Measurements from ENCODE around the gene EPHA6. TPM values are rescaled to one million over a fixed set of nuclear protein-coding genes. Genes with fewer than 3 reads are reported as not detected.

Gene EPHA6
- total RNA-seq, 1 experiment from 2014 or later: 0.61 TPM

DNA sequence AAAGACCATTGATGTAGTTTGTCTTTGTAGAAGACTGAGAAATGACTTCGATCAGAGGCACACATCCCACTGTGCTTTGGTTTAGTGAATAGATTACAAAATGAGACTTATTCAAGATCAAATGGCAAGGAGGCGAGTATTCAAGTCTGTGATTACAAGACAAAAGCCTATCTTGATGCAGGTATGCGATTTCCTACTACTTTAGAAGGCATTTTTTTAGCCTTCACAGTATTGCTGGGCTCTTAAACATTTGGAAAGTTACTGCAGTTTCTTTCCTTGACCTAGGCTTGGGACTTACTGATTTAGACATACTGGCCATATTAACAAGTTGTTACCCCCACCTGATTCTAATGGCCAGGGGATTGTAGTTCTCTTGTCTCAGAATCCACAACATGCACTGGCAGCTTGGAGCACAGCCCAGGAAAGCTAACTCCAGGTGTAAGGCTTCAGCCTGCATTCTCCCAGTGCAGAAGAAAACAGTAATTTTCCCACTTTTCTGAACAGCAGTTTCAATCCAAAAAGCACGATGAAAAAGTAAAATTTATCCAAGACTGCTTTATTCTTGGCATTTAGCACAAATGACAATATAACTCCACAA, 311.6 kb downstream of the EPHA6 start:
- Histone ChIP-seq H3K23ac (ENCODE audit: insufficient read length, low read depth, low read length) (no peak overlapping the region), H2BK20ac (ENCODE audit: low read depth, low read length, poor library complexity, severe bottlenecking) (no peak overlapping the region), H3K27me3 (ENCODE audit: insufficient read depth, low read length) (no peaks in the 10 kb centered on the region), H3K4me2 (ENCODE audit: insufficient read depth, insufficient read length, low read length) (peak overlapping the region; percentile 20), H3T11ph (ENCODE audit: low read length) (no peak overlapping the region), H2AK5ac (ENCODE audit: insufficient read length, low read length) (no peak overlapping the region), H4K91ac (ENCODE audit: insufficient read length, low read depth, low read length) (no peak overlapping the region), H2BK15ac (ENCODE audit: low read depth, low read length) (no peak overlapping the region), H3K14ac (ENCODE audit: insufficient read depth, low read length) (no peak overlapping the region), H2BK12ac (ENCODE audit: insufficient read length, low read depth, low read length) (no peak overlapping the region), H3K79me2 (ENCODE audit: insufficient read depth, low read length) (no peaks in the 10 kb centered on the region), H3K4ac (ENCODE audit: low read depth, low read length) (no peak overlapping the region), H3K56ac (ENCODE audit: insufficient read length, low read depth, low read length) (no peak overlapping the region), H3K4me1 (ENCODE audit: insufficient read depth, low read length) (peaks cover 4% of the 10 kb centered on the region; the same call in 1 of the 2 replicates), H2AFZ (ENCODE audit: low read length) (no peak overlapping the region), H3K79me1 (ENCODE audit: insufficient read depth, low read depth, low read length, poor library complexity, severe bottlenecking) (no peaks in the 10 kb centered on the region), H4K5ac (ENCODE audit: insufficient read length, low read depth, low read length) (no peak overlapping the region), H3K9me3 (ENCODE audit: control insufficient read depth, low read depth, low read length) (no peaks in the 10 kb centered on the region), H3K18ac (ENCODE audit: insufficient read length, low read depth, low read length) (no peak overlapping the region), H4K8ac (replicated peaks; ENCODE audit: insufficient read length, low read depth, low read length) (no peak overlapping the region), H4K20me1 (ENCODE audit: control insufficient read depth, insufficient read depth, insufficient read length) (no peaks in the 10 kb centered on the region), H2BK120ac (ENCODE audit: low read depth, low read length, poor library complexity, severe bottlenecking) (no peak overlapping the region), H3K9ac (ENCODE audit: extremely low read depth, insufficient read length, low read length) (no peak overlapping the region), H2BK5ac (ENCODE audit: insufficient read length, low read length) (no peak overlapping the region), H3K27ac (ENCODE audit: insufficient read length, low read depth, low read length) (peak overlapping the region; percentile 69), H3K23me2 (ENCODE audit: insufficient read length, low read depth, low read length, poor library complexity, severe bottlenecking) (no peaks in the 10 kb centered on the region)
- H3K4me3 Mint-ChIP-seq: peak overlapping the region in 1 of 2 experiments; percentile 17; a peak in 2 of 5 replicates
- no peaks in the 10 kb centered on the region; a peak in 1 of 7 replicates for H3K36me3 Mint-ChIP-seq (ENCODE audit: insufficient read depth in 1 of 3, low read depth in 3 of 3)
- H3K4me1 Mint-ChIP-seq: peaks cover 35 to 41% of the 10 kb centered on the region in 2 experiments
- H3K27ac Mint-ChIP-seq: peak overlapping the region; percentile 66 to 95 (median 95)
- WGBS (ENCODE audit: extremely low coverage, insufficient read length, low lambda C conversion rate): no CpG with 5 or more reads among the region's 4 CpGs
- no peaks in the 10 kb centered on the region for H3K27me3 Mint-ChIP-seq (ENCODE audit: low read depth)
- peak; percentile 32 for DNase-seq
- no peak for TF ChIP-seq CTCF (conservative IDR thresholded peaks at IDR 0.05)
- no peaks in the 10 kb centered on the region for H3K9me3 Mint-ChIP-seq
